IPS-20b (cell line): ENCODE measurements around the gene GSE1.

Source experiments
- H3K27ac ChIP-seq: one replicate; pipeline ENCODE4 v1.5.1; 2013; ENCODE audit warnings: low read length
- H3K27me3 ChIP-seq: 2 replicates; pipeline ENCODE4 v1.6.1; 2013; ENCODE audit warnings: mild to moderate bottlenecking, low read length, inconsistent platforms; ENCODE audit not compliant: insufficient read depth
- H3K36me3 ChIP-seq: 2 replicates; pipeline ENCODE4 v1.6.1; 2013; ENCODE audit warnings: low read depth, mild to moderate bottlenecking, inconsistent platforms, low read length, moderate library complexity; ENCODE audit not compliant: insufficient read depth
- H3K4me1 ChIP-seq: 2 replicates; pipeline ENCODE4 v1.6.1; 2013; ENCODE audit warnings: mild to moderate bottlenecking, control low read depth, inconsistent platforms, low read length, moderate library complexity; ENCODE audit not compliant: insufficient read depth
- H3K4me3 ChIP-seq: 2 replicates; pipeline ENCODE4 v1.5.1; 2013; ENCODE audit warnings: mild to moderate bottlenecking, low read length, inconsistent platforms
- H3K9ac ChIP-seq: 2 replicates; pipeline ENCODE4 v1.6.1; 2013; ENCODE audit warnings: low read depth, mild to moderate bottlenecking, inconsistent platforms, low read length, moderate library complexity
- H3K9me3 ChIP-seq: 2 replicates; pipeline ENCODE4 v1.6.1; 2013; ENCODE audit warnings: mild to moderate bottlenecking, low read depth, low read length, inconsistent platforms; ENCODE audit not compliant: insufficient read depth

The GSE1 gene

GRCh38 chr16:85657996-85658395 lies 44.9 kb downstream of the GSE1 start:
- Histone ChIP-seq H3K27ac (no peak overlapping the region), H3K36me3 (peaks cover 90% of the 10 kb centered on the region), H3K4me1 (no peaks in the 10 kb centered on the region), H3K27me3 (no peaks in the 10 kb centered on the region), H3K4me3 (no peak overlapping the region), H3K9me3 (no peaks in the 10 kb centered on the region), H3K9ac (no peak overlapping the region)

DNA sequence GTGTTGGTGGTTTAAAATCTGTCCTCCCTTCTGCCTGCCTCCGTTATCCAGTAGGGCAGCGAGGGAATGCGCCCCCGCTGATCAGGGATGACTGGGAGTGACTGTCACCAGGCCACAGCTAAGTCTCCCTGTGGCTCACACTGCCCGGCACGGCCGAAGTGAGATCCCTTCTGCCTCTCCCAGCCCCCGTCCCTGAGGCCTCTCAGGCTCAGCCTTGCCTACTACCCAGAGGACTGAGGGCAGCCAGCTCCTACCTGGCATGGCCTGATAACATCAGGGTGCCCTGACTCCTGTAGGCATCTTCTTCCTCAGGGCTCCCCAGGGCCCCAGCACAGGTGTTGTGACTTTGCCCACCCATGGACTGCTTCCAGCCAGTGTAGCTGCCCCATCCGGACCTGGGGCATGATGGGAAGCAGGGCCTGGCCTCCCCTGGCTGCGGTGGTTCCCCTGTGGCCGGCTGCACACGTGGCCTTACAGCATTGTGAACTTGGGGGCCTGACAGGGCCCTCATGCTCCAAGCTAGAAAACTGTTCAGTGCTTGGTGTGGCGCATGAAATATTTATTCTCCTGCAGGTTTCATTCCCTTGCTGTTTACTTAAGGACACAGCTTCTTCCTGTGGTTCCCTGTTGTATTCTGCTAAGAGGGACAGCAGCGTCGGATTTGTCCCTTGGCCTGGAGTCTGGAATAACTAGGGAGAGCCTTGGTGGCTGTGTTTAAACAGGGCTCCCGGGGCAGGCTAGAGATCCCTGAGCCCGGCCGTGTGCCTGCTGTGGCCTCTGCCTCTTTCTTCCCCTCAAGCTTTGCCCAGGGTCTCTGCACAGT lies 45.6 kb downstream of the GSE1 start:
- Histone ChIP-seq H3K9ac (no peak overlapping the region), H3K4me3 (no peak overlapping the region), H3K9me3 (no peaks in the 10 kb centered on the region), H3K27ac (no peak overlapping the region), H3K4me1 (no peaks in the 10 kb centered on the region), H3K27me3 (no peaks in the 10 kb centered on the region), H3K36me3 (peaks cover 96% of the 10 kb centered on the region)

DNA sequence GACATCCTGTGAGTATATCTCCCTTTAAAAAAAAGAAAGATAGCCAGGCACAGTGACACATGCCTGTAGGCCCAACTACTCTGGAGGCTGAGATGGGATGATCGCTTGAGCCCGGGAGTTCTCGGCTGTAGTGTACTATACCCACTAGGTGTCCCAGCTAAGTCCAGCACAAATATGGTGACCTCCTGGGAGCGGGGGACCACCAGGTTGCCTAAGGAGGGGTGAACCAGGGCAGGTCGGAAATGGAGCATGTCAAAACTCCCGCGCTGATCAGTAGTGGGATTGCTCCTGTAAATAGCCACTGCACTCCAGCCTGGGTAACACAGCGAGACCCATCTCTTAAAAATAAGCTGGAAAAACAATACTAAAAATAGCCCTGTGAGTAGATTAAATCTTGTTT lies 46.2 kb downstream of the GSE1 start:
- Histone ChIP-seq H3K4me1 (no peaks in the 10 kb centered on the region), H3K36me3 (peaks cover 96% of the 10 kb centered on the region), H3K9ac (no peak overlapping the region), H3K27me3 (no peaks in the 10 kb centered on the region), H3K4me3 (no peak overlapping the region), H3K9me3 (no peaks in the 10 kb centered on the region), H3K27ac (no peak overlapping the region)

- Histone ChIP-seq H3K9ac (no peak overlapping the region), H3K36me3 (peaks cover 96% of the 10 kb centered on the region), H3K27ac (no peak overlapping the region)
Measured at GRCh38 chr16:85659805-85660511, 46.8 kb downstream of the GSE1 start.

DNA sequence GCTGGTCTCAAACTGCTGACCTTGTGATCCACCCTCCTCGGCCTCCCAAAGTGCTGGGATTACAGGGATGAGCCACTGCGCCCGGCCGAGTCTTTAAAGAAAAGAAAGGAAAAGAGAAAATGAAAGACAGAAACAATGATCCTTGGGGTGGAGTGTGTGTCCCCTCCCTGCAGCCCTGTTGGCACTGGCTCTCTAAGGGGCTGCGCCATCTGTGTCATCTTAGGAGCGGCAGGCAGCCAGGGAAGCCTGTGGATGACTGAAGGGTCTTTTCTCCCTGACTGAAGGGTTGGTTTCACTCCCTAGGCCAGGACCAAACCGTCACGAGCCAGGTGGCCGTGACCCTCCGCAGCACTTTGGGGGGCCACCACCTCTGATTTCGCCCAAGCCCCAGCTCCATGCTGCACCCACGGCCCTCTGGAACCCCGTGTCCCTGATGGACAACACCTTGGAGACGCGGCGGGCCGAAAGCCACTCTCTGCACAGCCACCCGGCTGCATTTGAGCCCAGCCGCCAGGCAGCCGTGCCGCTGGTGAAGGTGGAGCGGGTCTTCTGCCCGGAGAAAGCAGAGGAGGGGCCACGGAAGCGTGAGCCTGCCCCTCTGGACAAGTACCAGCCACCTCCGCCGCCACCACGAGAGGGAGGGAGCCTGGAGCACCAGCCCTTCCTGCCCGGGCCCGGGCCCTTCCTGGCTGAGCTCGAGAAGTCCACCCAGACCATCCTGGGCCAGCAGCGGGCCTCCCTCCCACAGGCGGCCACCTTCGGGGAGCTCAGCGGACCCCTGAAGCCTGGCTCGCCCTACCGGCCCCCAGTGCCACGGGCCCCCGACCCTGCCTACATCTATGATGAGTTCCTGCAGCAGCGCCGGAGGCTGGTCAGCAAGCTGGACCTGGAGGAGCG lies 48.0 kb downstream of the GSE1 start:
- Histone ChIP-seq H3K4me1 (no peaks in the 10 kb centered on the region), H3K9ac (no peak overlapping the region)

More at GRCh38 chr16:85659805-85660511, 46.8 kb downstream of the GSE1 start:
- Histone ChIP-seq H3K4me3 (no peak overlapping the region), H3K4me1 (no peaks in the 10 kb centered on the region), H3K9me3 (no peaks in the 10 kb centered on the region), H3K27me3 (no peaks in the 10 kb centered on the region)

GRCh38 chr16:85661740-85662481 lies 48.8 kb downstream of the GSE1 start:
- H3K27ac ChIP-seq = no peak overlapping the region
- no peak overlapping the region for H3K4me3 ChIP-seq
- H3K27me3 ChIP-seq = no peaks in the 10 kb centered on the region
- H3K9me3 ChIP-seq = no peaks in the 10 kb centered on the region
- H3K4me1 ChIP-seq = no peaks in the 10 kb centered on the region
- H3K9ac ChIP-seq = no peak overlapping the region
- peaks cover 96% of the 10 kb centered on the region for H3K36me3 ChIP-seq

More for the DNA sequence above, 48.0 kb downstream of the GSE1 start:
- H3K27me3 ChIP-seq = no peaks in the 10 kb centered on the region
- no peaks in the 10 kb centered on the region for H3K9me3 ChIP-seq
- H3K4me3 ChIP-seq = no peak overlapping the region
- peaks cover 96% of the 10 kb centered on the region for H3K36me3 ChIP-seq
- H3K27ac ChIP-seq = no peak overlapping the region

DNA sequence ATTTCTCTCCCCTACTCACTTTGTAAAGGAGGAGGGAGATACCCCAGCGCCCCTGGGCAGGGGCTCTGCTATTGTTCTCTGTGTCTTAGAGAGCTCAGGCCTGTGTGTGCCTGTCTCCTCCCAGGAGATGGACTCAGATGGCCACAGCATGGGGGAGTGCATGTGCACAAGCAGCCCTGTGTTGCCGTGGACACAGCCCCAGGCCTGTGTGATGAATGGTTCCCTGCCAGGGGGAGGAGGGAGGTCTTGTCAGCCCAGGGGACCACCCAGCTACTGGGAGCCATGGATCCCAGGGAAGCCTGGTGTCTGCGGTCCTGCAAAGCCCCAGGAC lies 49.3 kb downstream of the GSE1 start:
- Histone ChIP-seq H3K27ac (no peak overlapping the region), H3K27me3 (no peaks in the 10 kb centered on the region), H3K9ac (no peak overlapping the region), H3K9me3 (no peaks in the 10 kb centered on the region), H3K4me3 (no peak overlapping the region), H3K36me3 (peaks cover 96% of the 10 kb centered on the region), H3K4me1 (no peaks in the 10 kb centered on the region)

GRCh38 chr16:85662976-85663830 lies 50.1 kb downstream of the GSE1 start:
- H3K9me3 ChIP-seq = no peaks in the 10 kb centered on the region
- H3K27me3 ChIP-seq = no peaks in the 10 kb centered on the region
- H3K4me3 ChIP-seq = no peak overlapping the region
- H3K27ac ChIP-seq = no peak overlapping the region
- H3K4me1 ChIP-seq = no peaks in the 10 kb centered on the region
- peaks cover 96% of the 10 kb centered on the region for H3K36me3 ChIP-seq
- no peak overlapping the region for H3K9ac ChIP-seq

DNA sequence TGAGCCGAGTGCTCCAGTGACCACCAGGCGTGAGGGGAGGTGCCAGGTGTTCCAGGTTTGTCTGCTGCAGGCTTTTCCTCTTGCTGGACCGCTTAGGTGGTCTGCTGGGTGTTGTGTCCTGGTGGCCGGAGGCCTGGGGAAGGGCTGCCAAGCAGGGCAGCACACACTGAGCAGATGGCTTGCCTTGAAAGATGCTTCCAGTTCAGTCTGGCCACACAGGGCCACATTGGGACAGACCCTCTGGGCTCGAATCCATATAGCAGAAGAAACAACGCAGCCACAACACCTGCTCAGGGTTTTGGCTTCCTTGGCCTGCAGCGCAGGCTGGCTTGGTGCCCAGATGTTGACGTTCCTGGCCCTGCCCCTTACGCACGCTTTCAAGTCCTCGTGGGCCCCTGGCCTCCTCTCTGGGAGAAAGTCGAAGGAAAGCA lies 50.8 kb downstream of the GSE1 start:
- Histone ChIP-seq H3K9ac (no peak overlapping the region), H3K27ac (no peak overlapping the region), H3K4me3 (no peak overlapping the region), H3K27me3 (no peaks in the 10 kb centered on the region), H3K4me1 (no peaks in the 10 kb centered on the region), H3K9me3 (no peaks in the 10 kb centered on the region), H3K36me3 (peaks cover 96% of the 10 kb centered on the region)

DNA sequence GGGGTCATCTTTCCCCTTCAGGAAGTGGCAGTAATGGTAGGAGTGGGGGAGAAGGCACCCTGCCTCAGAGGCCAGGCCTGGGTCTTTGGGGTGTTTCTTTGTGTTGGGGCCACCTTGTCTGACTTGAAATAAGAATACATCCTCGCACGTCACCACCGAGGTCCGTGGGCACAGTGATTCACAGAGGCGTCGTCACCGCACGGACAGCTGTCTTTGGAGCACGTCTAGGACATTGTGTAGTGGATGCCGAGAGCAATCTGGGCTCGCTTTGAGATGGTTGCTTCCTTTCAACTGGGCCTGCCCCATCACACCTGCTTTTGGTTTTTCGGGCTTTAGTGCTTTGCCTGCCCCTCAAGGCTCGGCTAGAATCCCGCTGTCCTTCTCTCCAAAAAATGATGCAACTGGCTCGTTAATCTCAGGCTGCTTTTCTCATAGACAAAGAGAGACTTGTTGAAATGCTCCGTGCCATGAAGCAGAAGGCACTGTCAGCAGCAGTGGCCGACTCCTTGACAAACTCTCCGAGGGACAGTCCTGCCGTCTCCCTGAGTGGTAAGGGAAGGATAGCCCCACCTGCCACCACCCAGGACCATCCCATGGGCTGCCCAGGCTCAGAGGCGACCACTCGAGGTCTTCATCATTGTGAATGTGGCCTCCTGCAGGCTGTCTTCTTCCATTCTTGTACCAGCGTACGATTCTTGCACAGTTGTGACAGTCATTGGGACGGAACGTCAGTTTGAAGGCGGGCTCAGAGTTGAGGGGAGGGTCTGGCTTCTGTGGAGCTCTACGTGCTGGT lies 51.7 kb downstream of the GSE1 start:
- Histone ChIP-seq H3K4me1 (no peaks in the 10 kb centered on the region), H3K9ac (no peak overlapping the region), H3K4me3 (no peak overlapping the region), H3K9me3 (no peaks in the 10 kb centered on the region), H3K27ac (no peak overlapping the region), H3K36me3 (peaks cover 97% of the 10 kb centered on the region), H3K27me3 (no peaks in the 10 kb centered on the region)
